GM20000 (cell line): ENCODE results near the gene GABPB1.

Experiments
- DNase-seq: peaks from one replicate; pipeline ENCODE4 v3.0.0; 2012; ENCODE audit warnings: low spot score
- CTCF ChIP-seq: IDR thresholded peaks from 2 replicates; pipeline ENCODE4 v1.5.1; 2012; ENCODE audit warnings: mild to moderate bottlenecking, control low read depth; ENCODE audit errors: extremely low read depth, missing control alignments

Gene GABPB1

GRCh38 chr15:50275908-50276307 is 79.1 kb downstream of the GABPB1 start:
- DNase-seq, result no peak
- no peak for TF ChIP-seq CTCF

- TF ChIP-seq CTCF, result no peak
- DNase-seq, result no peak
Measured at GRCh38 chr15:50275091-50275490, 79.9 kb downstream of the GABPB1 start.

GRCh38 chr15:50267577-50267976 is 87.4 kb downstream of the GABPB1 start:
- no peak for TF ChIP-seq CTCF
- DNase-seq, result no peak

- DNase-seq, result no peak
- TF ChIP-seq CTCF, result no peak
Measured at GRCh38 chr15:50265620-50266019, 89.4 kb downstream of the GABPB1 start, which contains the start of gene HDC. TSS of gene HDC (minus strand) at chr15:50265726. CDS start at chr15:50265623, 103 bp downstream.

- no peak for TF ChIP-seq CTCF
Measured at GRCh38 chr15:50262533-50262932, 92.5 kb downstream of the GABPB1 start.

GRCh38 chr15:50261981-50262380 is 93.0 kb downstream of the GABPB1 start:
- DNase-seq, result no peak

More at GRCh38 chr15:50262533-50262932, 92.5 kb downstream of the GABPB1 start:
- DNase-seq, result peak; percentile 19

GRCh38 chr15:50260969-50261496 is 94.0 kb downstream of the GABPB1 start:
- DNase-seq, result peak; percentile 39

More at GRCh38 chr15:50261981-50262380, 93.0 kb downstream of the GABPB1 start:
- no peak for TF ChIP-seq CTCF

More at GRCh38 chr15:50260969-50261496, 94.0 kb downstream of the GABPB1 start:
- TF ChIP-seq CTCF, result no peak
